Measurements from ENCODE around the gene NT5DC2.

NT5DC2 gene

GRCh38 chr3:52533623-52534280, at the start of gene NT5DC2:
Gene NT5DC2 (minus strand): TSS chr3:52533857. CDS start chr3:52533737, 120 bp downstream.
- peak; percentile 64 for DNase-seq

GRCh38 chr3:52574056-52574965, 40.7 kb upstream of the NT5DC2 start:
- DNase-seq, result no peak

- DNase-seq, result no peak
These were observed 38.6 kb upstream of the NT5DC2 start for GRCh38 chr3:52572221-52572620.

GRCh38 chr3:52570076-52570475, 36.4 kb upstream of the NT5DC2 start:
- DNase-seq, result no peak

GRCh38 chr3:52568069-52568468, 34.4 kb upstream of the NT5DC2 start:
- DNase-seq, result no peak

GRCh38 chr3:52563984-52564383, 30.3 kb upstream of the NT5DC2 start:
- DNase-seq, result no peak

GRCh38 chr3:52561028-52561747, 27.5 kb upstream of the NT5DC2 start:
- DNase-seq, result no peak

GRCh38 chr3:52558436-52558835, 24.8 kb upstream of the NT5DC2 start:
- DNase-seq, result no peak

- no peak for DNase-seq
These were observed 23.6 kb upstream of the NT5DC2 start for GRCh38 chr3:52557011-52557960.

- DNase-seq, result no peak
These were observed 21.4 kb upstream of the NT5DC2 start for GRCh38 chr3:52555056-52555455.

- DNase-seq, result no peak
These were observed 20.5 kb upstream of the NT5DC2 start for GRCh38 chr3:52554026-52554755.

GRCh38 chr3:52552089-52552488, 18.4 kb upstream of the NT5DC2 start:
- DNase-seq, result no peak

GRCh38 chr3:52551118-52551517, 17.5 kb upstream of the NT5DC2 start:
- DNase-seq, result no peak

- DNase-seq, result no peak
These were observed 13.5 kb upstream of the NT5DC2 start for GRCh38 chr3:52547143-52547542.

GRCh38 chr3:52546111-52546901, 12.6 kb upstream of the NT5DC2 start:
- DNase-seq, result no peak

GRCh38 chr3:52544937-52545336, 11.3 kb upstream of the NT5DC2 start:
- no peak for DNase-seq

- DNase-seq, result no peak
These were observed 7.4 kb upstream of the NT5DC2 start for GRCh38 chr3:52541050-52541449.

GRCh38 chr3:52539010-52539653, 5.5 kb upstream of the NT5DC2 start:
- DNase-seq, result no peak

- no peak for DNase-seq
These were observed 4.2 kb upstream of the NT5DC2 start for GRCh38 chr3:52537726-52538421.

All from CD4-positive, alpha-beta T cell treated with Interleukin-17A for 1 hour (primary cell).